OCI-LY3 (cell line): ENCODE results near the gene OBSCN.

Experiments used
- H2AFZ ChIP-seq: fragments of 200-600, 300-600 bp; shearing (Covaris generic); 2 replicates; pipeline ENCODE4 v1.6.0; 2014; ENCODE audit warnings: antibody characterized with exemption, low read depth, low read length
- H3K27ac ChIP-seq: fragments of 200-600, 300-600 bp; sonication (generic); 2 replicates; pipeline ENCODE4 v1.5.1; 2014; ENCODE audit warnings: mild to moderate bottlenecking, low read length, moderate library complexity, mixed read lengths
- H3K27me3 ChIP-seq: fragments of 200-600, 300-600 bp; sonication (generic); 2 replicates; pipeline ENCODE4 v1.6.1; 2014; ENCODE audit warnings: low read depth, low read length, mixed read lengths
- H3K36me3 ChIP-seq: fragments of 200-600, 300-600 bp; sonication (generic); replicated peaks from 2 replicates; pipeline ENCODE3; 2014; ENCODE audit warnings: low read depth, low read length, mixed read lengths
- H3K4me1 ChIP-seq: fragments of 300-600, 200-600 bp; sonication (generic); 2 replicates; pipeline ENCODE4 v1.6.1; 2014; ENCODE audit warnings: low read length, mixed read lengths
- H3K4me2 ChIP-seq: fragments of 200-600, 300-600 bp; sonication (generic); 2 replicates; pipeline ENCODE4 v1.6.1; 2014; ENCODE audit warnings: low read length, mixed read lengths
- H3K4me3 ChIP-seq: fragments of 300-600, 200-600 bp; sonication (generic); 2 replicates; pipeline ENCODE4 v1.5.1; 2014; ENCODE audit warnings: antibody characterized with exemption, mild to moderate bottlenecking, low read length, moderate library complexity
- H3K79me2 ChIP-seq: fragments of 300-600, 200-600 bp; shearing (Covaris generic); 2 replicates; pipeline ENCODE4 v1.6.1; 2014; ENCODE audit warnings: mild to moderate bottlenecking, low read length, mixed read lengths
- H3K9ac ChIP-seq: fragments of 300-600, 200-600 bp; shearing (Covaris generic); 2 replicates; pipeline ENCODE4 v1.6.0; 2014; ENCODE audit warnings: mild to moderate bottlenecking, low read length, moderate library complexity
- H3K9me3 ChIP-seq: fragments of 200-600, 300-600 bp; shearing (Covaris generic); 2 replicates; pipeline ENCODE4 v1.6.1; 2014; ENCODE audit warnings: low read length, mixed read lengths; ENCODE audit not compliant: insufficient read depth
- H4K20me1 ChIP-seq: fragments of 200-600, 300-600 bp; sonication (generic); 2 replicates; pipeline ENCODE4 v1.6.1; 2016; ENCODE audit warnings: low read length, mixed read lengths; ENCODE audit not compliant: insufficient read depth
- CTCF ChIP-seq: fragments of 200-600, 300-600 bp; sonication (generic); IDR thresholded peaks from 2 replicates; pipeline ENCODE4 v1.5.1; 2014; ENCODE audit warnings: antibody characterized with exemption, low read length, low read depth
- EZH2phosphoT487 ChIP-seq: fragments of 200-600 bp; shearing (Covaris generic); IDR thresholded peaks from 2 replicates; pipeline ENCODE4 v1.6.1; 2018; ENCODE audit warnings: antibody characterized with exemption, mixed run types, low read depth

Gene OBSCN

GRCh38 chr1:228293816-228294500 lies 86.1 kb downstream of the OBSCN start:
- H3K9ac ChIP-seq, result no peak overlapping the region
- no peak overlapping the region for H3K4me2 ChIP-seq
- H3K9me3 ChIP-seq, result peaks cover 4% of the 10 kb centered on the region; the same call in 1 of the 2 replicates
- H3K27me3 ChIP-seq, result peaks cover 22% of the 10 kb centered on the region
- no peaks in the 10 kb centered on the region for H3K79me2 ChIP-seq
- TF ChIP-seq EZH2phosphoT487 (no peak), CTCF (no peak)
- H3K4me3 ChIP-seq, result no peak overlapping the region
- no peak overlapping the region for H3K27ac ChIP-seq
- H3K36me3 ChIP-seq, result no peaks in the 10 kb centered on the region
- H4K20me1 ChIP-seq, result no peaks in the 10 kb centered on the region
- H2AFZ ChIP-seq, result no peak overlapping the region
- no peaks in the 10 kb centered on the region for H3K4me1 ChIP-seq

GRCh38 chr1:228294717-228295116 lies 86.9 kb downstream of the OBSCN start:
- Histone ChIP-seq H3K79me2 (no peaks in the 10 kb centered on the region), H3K27ac (no peak overlapping the region), H3K27me3 (peaks cover 22% of the 10 kb centered on the region), H3K36me3 (no peaks in the 10 kb centered on the region), H3K9ac (no peak overlapping the region), H2AFZ (no peak overlapping the region), H3K4me3 (no peak overlapping the region), H4K20me1 (no peaks in the 10 kb centered on the region), H3K9me3 (peaks cover 4% of the 10 kb centered on the region; the same call in 1 of the 2 replicates), H3K4me2 (no peak overlapping the region), H3K4me1 (no peaks in the 10 kb centered on the region)
- TF ChIP-seq CTCF (no peak), EZH2phosphoT487 (no peak)

- Histone ChIP-seq H3K4me3 (no peak overlapping the region), H3K27ac (no peak overlapping the region), H3K4me2 (no peak overlapping the region), H4K20me1 (no peaks in the 10 kb centered on the region), H3K27me3 (peaks cover 22% of the 10 kb centered on the region), H3K9ac (no peak overlapping the region), H3K79me2 (no peaks in the 10 kb centered on the region), H2AFZ (no peak overlapping the region), H3K4me1 (no peaks in the 10 kb centered on the region), H3K9me3 (peaks cover 4% of the 10 kb centered on the region; the same call in 1 of the 2 replicates), H3K36me3 (no peaks in the 10 kb centered on the region)
- TF ChIP-seq CTCF (no peak), EZH2phosphoT487 (no peak)
Observed at GRCh38 chr1:228295201-228295600, 87.4 kb downstream of the OBSCN start.

- Histone ChIP-seq H3K9ac (no peak overlapping the region), H3K4me3 (no peak overlapping the region), H3K79me2 (no peaks in the 10 kb centered on the region), H3K4me2 (no peak overlapping the region), H3K36me3 (no peaks in the 10 kb centered on the region), H3K9me3 (peaks cover 4% of the 10 kb centered on the region; the same call in 1 of the 2 replicates), H3K27me3 (peaks cover 22% of the 10 kb centered on the region), H2AFZ (no peak overlapping the region), H3K4me1 (no peaks in the 10 kb centered on the region), H3K27ac (no peak overlapping the region), H4K20me1 (no peaks in the 10 kb centered on the region)
- TF ChIP-seq EZH2phosphoT487 (no peak), CTCF (no peak)
Observed at GRCh38 chr1:228295981-228296380, 88.1 kb downstream of the OBSCN start.
